A549 (cell line): ENCODE measurements around the gene DNAJC30. TPM values are rescaled to one million over a fixed set of nuclear protein-coding genes. Genes with fewer than 3 reads are reported as not detected.

Source experiments
- ATAC-seq, 2 experiments: fragments of 200-7000 bp in 1 of 2; fragments of >200 bp in 1 of 2; cut with Nextera tagmentation in 1 of 2; cut with Tn5 transposase in 1 of 2; 3 replicates each; pipeline versions ENCODE4 v1.8.0 to v1.9.1; 2018 to 2020; ENCODE audit warnings: mild to moderate bottlenecking in 1 of 2, moderate library complexity in 1 of 2
- CTCF ChIA-PET: fragments of 300-600 bp; sonication (Branson Sonifier 250); formaldehyde crosslinking; extraction: SDS; loops from one replicate; lab custom pipeline; 2021; ENCODE audit warnings: antibody characterized with exemption, inconsistent platforms; lab: Yijun Ruan, JAX
- POLR2A ChIA-PET: fragments of 350-600 bp; formaldehyde crosslinking; extraction: SDS; loops from one replicate; lab custom pipeline; 2021; ENCODE audit warnings: antibody characterized with exemption, inconsistent platforms; lab: Yijun Ruan, JAX
- DNase-seq, 2 experiments: peaks; one replicate each; pipeline versions ENCODE4 v3.0.0 to v3.0.0-alpha.2; 2011 to 2016; ENCODE audit warnings: low read depth in 1 of 2, low spot score in 1 of 2
- FAIRE-seq: peaks from 2 replicates; lab custom pipeline; 2011; peaks lifted over from hg19 to GRCh38; lab: Jason Lieb, UNC
- H3K27ac ChIP-seq, 2 experiments: fragments of >200 bp; sonication (Bioruptor Twin); formaldehyde crosslinking; 3 replicates each; pipeline ENCODE4 v1.5.1; 2016 to 2017
- H3K4me1 ChIP-seq: fragments of >200 bp; sonication (Bioruptor Twin); formaldehyde crosslinking; 3 replicates; pipeline ENCODE4 v1.6.1; 2016
- H3K4me2 ChIP-seq: fragments of >200 bp; sonication (Bioruptor Twin); formaldehyde crosslinking; 3 replicates; pipeline ENCODE4 v1.6.1; 2016
- H3K4me3 ChIP-seq: fragments of >200 bp; sonication (Bioruptor Twin); formaldehyde crosslinking; 3 replicates; pipeline ENCODE4 v1.5.1; 2016
- H3K9me3 ChIP-seq: fragments of >200 bp; sonication (Bioruptor Twin); formaldehyde crosslinking; 3 replicates; pipeline ENCODE4 v1.6.1; 2016
- BHLHE40 ChIP-seq: IDR thresholded peaks from 2 replicates; pipeline ENCODE4 v1.6.1; 2012; ENCODE audit warnings: low read depth, low read length, inconsistent platforms
- CEBPB ChIP-seq, 2 experiments: fragments of >200 bp in 1 of 2; sonication (Bioruptor Twin) in 1 of 2; formaldehyde crosslinking in 1 of 2; IDR thresholded peaks; 2 replicates each; pipeline ENCODE4 v1.6.1; 2012 to 2016
- CHD2 ChIP-seq: fragments of 150-350 bp; IDR thresholded peaks from 2 replicates; pipeline ENCODE4 v1.6.1; 2014; ENCODE audit warnings: low read length; ENCODE audit not compliant: partially characterized antibody
- CHD4 ChIP-seq: fragments of 200-600 bp; sonication (generic); IDR thresholded peaks from 2 replicates; pipeline ENCODE4 v1.6.1; 2016; ENCODE audit warnings: antibody characterized with exemption, mild to moderate bottlenecking, borderline replicate concordance
- EHF ChIP-seq: fragments of 250-450 bp; sonication (Bioruptor Pico); IDR thresholded peaks from 2 replicates; pipeline ENCODE4 v1.5.0; 2020; ENCODE audit warnings: mild to moderate bottlenecking
- EHMT2 ChIP-seq: fragments of 200-600 bp; sonication (generic); IDR thresholded peaks from 2 replicates; pipeline ENCODE4 v1.6.1; 2016; ENCODE audit warnings: antibody characterized with exemption, low read depth, mild to moderate bottlenecking, moderate library complexity
- EP300 ChIP-seq, 2 experiments: fragments of >200 bp; sonication (Bioruptor Twin); formaldehyde crosslinking; IDR thresholded peaks; 2 replicates in 1 of 2; 3 replicates in 1 of 2; pipeline ENCODE4 v1.6.1; 2016 to 2017
- FOSB ChIP-seq: fragments of 250-450 bp; sonication (Bioruptor Pico); IDR thresholded peaks from 2 replicates; pipeline ENCODE4 v1.5.0; 2020; ENCODE audit warnings: mild to moderate bottlenecking, moderate library complexity
- FOSL2 ChIP-seq, 2 experiments: fragments of 450-650 bp in 1 of 2; fragments of >200 bp in 1 of 2; sonication (Bioruptor Twin) in 1 of 2; formaldehyde crosslinking; IDR thresholded peaks; 2 replicates each; pipeline versions ENCODE4 v1.5.0 to v1.6.1; 2016 to 2020; ENCODE audit warnings: mild to moderate bottlenecking in 1 of 2, moderate library complexity in 1 of 2
- HDAC2 ChIP-seq: fragments of 200-600 bp; sonication (generic); IDR thresholded peaks from 2 replicates; pipeline ENCODE4 v1.6.1; 2016
- HOXB13 ChIP-seq: fragments of 250-450 bp; sonication (Bioruptor Pico); IDR thresholded peaks from 2 replicates; pipeline ENCODE4 v1.5.0; 2020; ENCODE audit warnings: low read depth, mild to moderate bottlenecking, moderate library complexity
- HOXB5 ChIP-seq: fragments of 250-450 bp; sonication (Bioruptor Pico); IDR thresholded peaks from 2 replicates; pipeline ENCODE4 v1.5.0; 2020; ENCODE audit warnings: mild to moderate bottlenecking, moderate library complexity
- JUN ChIP-seq, 2 experiments: fragments of >200 bp; sonication (Bioruptor Twin); formaldehyde crosslinking; IDR thresholded peaks; 2 replicates in 1 of 2; 3 replicates in 1 of 2; pipeline ENCODE4 v1.6.1; 2016 to 2017
- KDM1A ChIP-seq: fragments of 200-600 bp; sonication (generic); IDR thresholded peaks from 2 replicates; pipeline ENCODE4 v1.6.1; 2016; ENCODE audit warnings: low read depth, mild to moderate bottlenecking
- MAFK ChIP-seq: fragments of 450-650 bp; IDR thresholded peaks from 2 replicates; pipeline ENCODE4 v1.6.1; 2014; ENCODE audit not compliant: partially characterized antibody
- MAZ ChIP-seq: fragments of 150-350 bp; IDR thresholded peaks from 2 replicates; pipeline ENCODE4 v1.6.1; 2014; ENCODE audit warnings: antibody characterized with exemption, low read depth, low read length, borderline replicate concordance
- NFE2L2 ChIP-seq: fragments of 150-350 bp; conservative IDR thresholded peaks from 2 replicates; pipeline ENCODE4 v1.6.1; 2014; ENCODE audit warnings: low read length
- NR3C1 ChIP-seq: fragments of >200 bp; sonication (Bioruptor Twin); formaldehyde crosslinking; IDR thresholded peaks from 3 replicates; pipeline ENCODE4 v1.6.1; 2017
- PBX3 ChIP-seq: IDR thresholded peaks from 2 replicates; pipeline ENCODE4 v1.6.1; 2012
- PHF8 ChIP-seq: fragments of 200-600 bp; sonication (generic); IDR thresholded peaks from 2 replicates; pipeline ENCODE4 v1.6.1; 2016; ENCODE audit warnings: low read depth, mild to moderate bottlenecking, antibody characterized with exemption, moderate library complexity, borderline replicate concordance
- POLR2AphosphoS2 ChIP-seq: conservative IDR thresholded peaks from 2 replicates; pipeline ENCODE4 v1.6.1; 2012; ENCODE audit warnings: low read length, improper control_type of control experiment, inconsistent platforms
- REST ChIP-seq: fragments of 200-600 bp; sonication (generic); IDR thresholded peaks from 2 replicates; pipeline ENCODE4 v1.6.1; 2016; ENCODE audit warnings: antibody characterized with exemption, mild to moderate bottlenecking, moderate library complexity
- RFX5 ChIP-seq: fragments of 450-650 bp; IDR thresholded peaks from 2 replicates; pipeline ENCODE4 v1.7.1; 2014; ENCODE audit warnings: antibody characterized with exemption, mild to moderate bottlenecking, moderate library complexity
- TFCP2L1 ChIP-seq: fragments of 250-450 bp; sonication (Bioruptor Pico); IDR thresholded peaks from 2 replicates; pipeline ENCODE4 v1.5.0; 2021; ENCODE audit warnings: mild to moderate bottlenecking
- USF2 ChIP-seq: fragments of 450-650 bp; IDR thresholded peaks from 2 replicates; pipeline ENCODE4 v1.6.1; 2014; ENCODE audit warnings: antibody characterized with exemption
- ZNF302 ChIP-seq: fragments of 250-450 bp; sonication (Bioruptor Pico); IDR thresholded peaks from 2 replicates; pipeline ENCODE4 v1.9.0; 2021; ENCODE audit warnings: inconsistent platforms, mild to moderate bottlenecking, moderate library complexity
- WGBS: methylation state at CpG from one replicate; pipeline ENCODE4 v1.1.6; 2017; ENCODE audit errors: missing lambda C conversion rate; 5-methylcytosine and 5-hydroxymethylcytosine counted together
- polyA plus RNA-seq, 4 experiments: library from polyadenylated mRNA; depleted of rRNA in 3 of 4; stranded (reverse); fragments of >200 nt; fragmentation: RNase III in 1 of 4; extraction: RNeasy Plus Mini Kit Qiagen cat#74134 plus additional on column Dnase treatment in 1 of 4; gene quantifications; 2 replicates in 3 of 4; 3 replicates in 1 of 4; pipeline ENCODE4 v1.2.3, GENCODE V29; 2011 to 2017
- TF ChIP-seq, protein P1 (sequence below): fragments of >200 bp; sonication (Bioruptor Twin); formaldehyde crosslinking; IDR thresholded peaks from 3 replicates; pipeline ENCODE4 v1.5.1; 2016
- TF ChIP-seq, protein P2 (sequence below): fragments of >200 bp; sonication (Bioruptor Twin); formaldehyde crosslinking; IDR thresholded peaks from 3 replicates; pipeline ENCODE4 v1.6.1; 2016
- TF ChIP-seq, protein P3 (sequence below): fragments of 150-350 bp; IDR thresholded peaks from 2 replicates; pipeline ENCODE4 v1.6.1; 2014; ENCODE audit warnings: low read depth, mild to moderate bottlenecking, low read length
- TF ChIP-seq, protein P4 (sequence below): IDR thresholded peaks from 2 replicates; pipeline ENCODE4 v1.6.1; 2012

The DNAJC30 gene
- polyA plus RNA-seq, 2 of the 4 experiments (the other 2 are of a cell fraction): 5.7 to 8.9 TPM

DNA sequence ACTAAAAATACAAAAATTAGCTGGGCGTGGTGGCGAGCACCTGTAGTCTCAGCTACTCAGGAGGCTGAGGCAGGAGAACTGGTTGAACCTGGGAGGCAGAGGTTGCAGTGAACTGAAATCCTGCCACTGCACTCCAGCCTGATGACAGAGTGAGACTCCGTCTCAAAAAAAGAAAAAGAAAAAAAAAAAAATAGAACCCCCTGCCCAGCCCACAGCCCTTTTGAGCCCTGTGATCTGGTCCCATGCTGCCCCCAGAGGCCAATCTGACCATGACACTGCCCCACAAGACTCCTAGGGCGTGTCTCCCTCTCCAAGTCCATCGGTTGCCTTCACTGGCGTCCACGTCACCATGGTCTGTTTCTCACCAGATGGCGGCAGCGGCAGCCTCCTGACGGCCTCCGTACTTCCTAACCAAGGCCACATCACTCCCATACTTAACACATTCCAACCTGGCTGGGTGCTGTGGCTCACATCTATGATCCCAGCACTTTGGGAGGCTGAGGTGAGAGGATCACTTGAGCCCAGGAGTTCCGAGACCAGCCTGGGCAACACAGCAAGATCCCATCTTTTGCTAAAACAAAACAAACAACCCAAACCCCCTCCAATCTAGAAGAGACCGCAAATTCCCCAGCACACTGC lies 18.2 kb upstream of the DNAJC30 start:
- Histone ChIP-seq H3K27ac (peak overlapping the region; percentile 99 to 100), H3K4me3 (no peak overlapping the region), H3K4me2 (peak overlapping the region; percentile 90), H3K9me3 (no peaks in the 10 kb centered on the region), H3K4me1 (peaks cover 75% of the 10 kb centered on the region)
- ATAC-seq: peak in 1 of 2 experiments; percentile 24; a peak in 3 of 6 replicates
- no peak for FAIRE-seq
- peak; percentile 74 to 95 for DNase-seq
- POLR2A ChIA-PET: interaction anchor here (1.1 to 2.2 kb wide), 2 partner anchors 11 to 16 kb away, joined by 3 to 6 read pairs; no protein-coding TSS in a partner anchor
- WGBS: 45% methylated on average over 13 of the region's 13 CpGs
- CTCF ChIA-PET: interaction anchor here (0.6 to 10.0 kb wide), 19 partner anchors 10 to 447 kb away, joined by 3 to 139 read pairs (median 6); partner anchors contain the start of genes STX1A and VPS37D
- TF ChIP-seq NFE2L2 (no peak), HOXB5 (CRISPR knock-in tag) (0 out of 2 replicates have a peak, but pooled peaks have one; percentile 12), JUN (IDR thresholded peaks at IDR 0.05) (peak in 1 of 2 experiments; percentile 14; a peak in 2 of 5 replicates), MAFK (no peak), PBX3 (peak; percentile 38; the same call in 1 of the 2 replicates), BHLHE40 (no peak), CEBPB (IDR thresholded peaks at IDR 0.05) (no peak), USF2 (no peak), NR3C1 (no peak), MAZ (no peak), RFX5 (no peak), TFCP2L1 (CRISPR knock-in tag) (no peak), PHF8 (no peak), FOSB (no peak), EP300 (IDR thresholded peaks at IDR 0.05) (no peak), HDAC2 (no peak), CHD2 (no peak), POLR2AphosphoS2 (no peak; the same call in 1 of the 2 replicates), REST (no peak), ZNF302 (no peak), EHF (CRISPR knock-in tag) (no peak), FOSL2 (IDR thresholded peaks at IDR 0.05) (no peak), FOSL2 (CRISPR knock-in tag; IDR thresholded peaks at IDR 0.05) (peak; percentile 9; the same call in 1 of the 2 replicates), KDM1A (peak; percentile 73; the same call in 1 of the 2 replicates), CHD4 (no peak), HOXB13 (CRISPR knock-in tag) (peak; percentile 21; the same call in 1 of the 2 replicates), EHMT2 (no peak)
- TF ChIP-seq, protein P1, sequence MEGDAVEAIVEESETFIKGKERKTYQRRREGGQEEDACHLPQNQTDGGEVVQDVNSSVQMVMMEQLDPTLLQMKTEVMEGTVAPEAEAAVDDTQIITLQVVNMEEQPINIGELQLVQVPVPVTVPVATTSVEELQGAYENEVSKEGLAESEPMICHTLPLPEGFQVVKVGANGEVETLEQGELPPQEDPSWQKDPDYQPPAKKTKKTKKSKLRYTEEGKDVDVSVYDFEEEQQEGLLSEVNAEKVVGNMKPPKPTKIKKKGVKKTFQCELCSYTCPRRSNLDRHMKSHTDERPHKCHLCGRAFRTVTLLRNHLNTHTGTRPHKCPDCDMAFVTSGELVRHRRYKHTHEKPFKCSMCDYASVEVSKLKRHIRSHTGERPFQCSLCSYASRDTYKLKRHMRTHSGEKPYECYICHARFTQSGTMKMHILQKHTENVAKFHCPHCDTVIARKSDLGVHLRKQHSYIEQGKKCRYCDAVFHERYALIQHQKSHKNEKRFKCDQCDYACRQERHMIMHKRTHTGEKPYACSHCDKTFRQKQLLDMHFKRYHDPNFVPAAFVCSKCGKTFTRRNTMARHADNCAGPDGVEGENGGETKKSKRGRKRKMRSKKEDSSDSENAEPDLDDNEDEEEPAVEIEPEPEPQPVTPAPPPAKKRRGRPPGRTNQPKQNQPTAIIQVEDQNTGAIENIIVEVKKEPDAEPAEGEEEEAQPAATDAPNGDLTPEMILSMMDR: peak; percentile 55
- TF ChIP-seq, protein P2, sequence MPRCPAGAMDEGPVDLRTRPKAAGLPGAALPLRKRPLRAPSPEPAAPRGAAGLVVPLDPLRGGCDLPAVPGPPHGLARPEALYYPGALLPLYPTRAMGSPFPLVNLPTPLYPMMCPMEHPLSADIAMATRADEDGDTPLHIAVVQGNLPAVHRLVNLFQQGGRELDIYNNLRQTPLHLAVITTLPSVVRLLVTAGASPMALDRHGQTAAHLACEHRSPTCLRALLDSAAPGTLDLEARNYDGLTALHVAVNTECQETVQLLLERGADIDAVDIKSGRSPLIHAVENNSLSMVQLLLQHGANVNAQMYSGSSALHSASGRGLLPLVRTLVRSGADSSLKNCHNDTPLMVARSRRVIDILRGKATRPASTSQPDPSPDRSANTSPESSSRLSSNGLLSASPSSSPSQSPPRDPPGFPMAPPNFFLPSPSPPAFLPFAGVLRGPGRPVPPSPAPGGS: no peak
- TF ChIP-seq, protein P3, sequence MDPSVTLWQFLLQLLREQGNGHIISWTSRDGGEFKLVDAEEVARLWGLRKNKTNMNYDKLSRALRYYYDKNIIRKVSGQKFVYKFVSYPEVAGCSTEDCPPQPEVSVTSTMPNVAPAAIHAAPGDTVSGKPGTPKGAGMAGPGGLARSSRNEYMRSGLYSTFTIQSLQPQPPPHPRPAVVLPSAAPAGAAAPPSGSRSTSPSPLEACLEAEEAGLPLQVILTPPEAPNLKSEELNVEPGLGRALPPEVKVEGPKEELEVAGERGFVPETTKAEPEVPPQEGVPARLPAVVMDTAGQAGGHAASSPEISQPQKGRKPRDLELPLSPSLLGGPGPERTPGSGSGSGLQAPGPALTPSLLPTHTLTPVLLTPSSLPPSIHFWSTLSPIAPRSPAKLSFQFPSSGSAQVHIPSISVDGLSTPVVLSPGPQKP: no peak
- TF ChIP-seq, protein P4, sequence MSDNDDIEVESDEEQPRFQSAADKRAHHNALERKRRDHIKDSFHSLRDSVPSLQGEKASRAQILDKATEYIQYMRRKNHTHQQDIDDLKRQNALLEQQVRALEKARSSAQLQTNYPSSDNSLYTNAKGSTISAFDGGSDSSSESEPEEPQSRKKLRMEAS: peak; percentile 63
